Mononuclear cell (primary cell): Measurements from ENCODE around the gene C1QTNF7. TPM values are rescaled to one million over a fixed set of nuclear protein-coding genes. Genes with fewer than 3 reads are reported as not detected.

ENCODE experiments used
- H3K27me3 ChIP-seq: 2 replicates; pipeline ENCODE4 v1.6.0; 2011; ENCODE audit warnings: low read length, control low read depth; ENCODE audit not compliant: insufficient read depth
- H3K4me1 ChIP-seq: 2 replicates; pipeline ENCODE4 v1.5.1; 2011; ENCODE audit warnings: mild to moderate bottlenecking, low read length, control low read depth; ENCODE audit not compliant: insufficient read depth
- H3K4me3 ChIP-seq: 2 replicates; pipeline ENCODE4 v1.5.1; 2011; ENCODE audit warnings: mild to moderate bottlenecking, low read length, moderate library complexity
- H3K9me3 ChIP-seq: 2 replicates; pipeline ENCODE4 v1.5.1; 2011; ENCODE audit warnings: low read depth, mild to moderate bottlenecking, control low read depth, low read length
- total RNA-seq: library from RNA; depleted of rRNA; stranded (reverse); fragments of >200 nt; gene quantifications from one replicate; pipeline ENCODE4 v1.2.3, GENCODE V29; 2012

The C1QTNF7 gene
- total RNA-seq, 1 donor, result 0.10 TPM

DNA sequence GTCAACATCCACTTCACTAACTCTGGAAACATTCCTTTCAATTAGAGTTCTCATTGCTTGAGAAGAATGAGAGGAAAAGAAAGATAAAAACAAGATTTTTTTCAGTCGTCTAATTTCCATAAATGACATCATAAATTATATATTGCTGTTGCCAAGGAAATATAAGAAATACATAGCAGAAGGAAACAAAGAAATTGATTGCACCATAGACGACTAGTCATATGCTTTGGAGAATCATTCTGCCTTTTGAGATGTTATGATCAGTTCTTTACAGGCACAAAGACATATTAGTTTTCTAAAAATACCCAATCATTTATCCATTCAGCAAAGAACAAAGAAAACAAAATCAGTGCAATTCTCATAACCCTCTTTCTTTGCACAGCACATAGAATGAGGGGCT lies 672 bp upstream of the C1QTNF7 start:
- no peaks in the 10 kb centered on the region for H3K27me3 ChIP-seq
- H3K4me3 ChIP-seq, result no peak overlapping the region
- peaks cover 5% of the 10 kb centered on the region for H3K4me1 ChIP-seq
- no peaks in the 10 kb centered on the region for H3K9me3 ChIP-seq

DNA sequence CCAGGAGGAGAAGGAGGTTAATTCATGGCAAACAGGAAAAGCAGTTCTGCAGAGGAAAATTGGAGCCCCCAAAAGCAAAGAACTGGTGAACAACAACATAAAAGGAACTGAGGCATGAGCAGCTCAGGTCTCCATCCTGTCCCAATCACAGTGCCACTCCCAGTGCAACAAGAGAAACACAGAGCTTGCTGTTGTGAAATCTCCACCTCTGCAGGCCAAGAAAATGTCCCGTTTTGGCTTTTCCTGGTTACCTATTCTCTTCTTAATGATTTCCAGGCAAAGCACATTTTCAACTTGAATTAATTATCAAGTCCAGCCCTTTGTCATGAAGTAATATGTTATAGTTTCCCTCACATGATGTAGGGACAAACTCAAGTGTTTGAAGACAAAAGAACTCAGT lies 778 bp downstream of the C1QTNF7 start:
- Histone ChIP-seq H3K4me3 (no peak overlapping the region), H3K27me3 (no peaks in the 10 kb centered on the region), H3K9me3 (no peaks in the 10 kb centered on the region), H3K4me1 (peaks cover 5% of the 10 kb centered on the region)

DNA sequence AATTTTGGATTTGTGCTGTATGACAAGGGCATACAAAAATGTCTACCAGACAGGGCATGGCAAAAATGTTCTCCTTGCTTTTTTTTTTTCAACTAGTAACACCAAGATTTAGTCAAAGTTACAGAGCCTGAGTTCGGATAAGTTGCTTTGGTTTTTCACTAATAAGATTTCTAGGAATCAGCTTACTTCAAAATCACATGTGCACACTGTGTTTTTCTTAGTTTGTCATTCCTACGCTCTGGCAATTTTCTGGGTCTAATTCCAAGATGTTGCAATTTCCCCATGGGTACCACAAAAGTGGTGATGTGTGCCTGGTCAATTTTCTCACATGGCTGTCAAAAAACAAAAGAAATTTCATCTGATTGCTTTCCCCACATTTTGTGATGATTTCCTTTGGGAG lies 6.3 kb downstream of the C1QTNF7 start:
- Histone ChIP-seq H3K4me1 (no peaks in the 10 kb centered on the region), H3K4me3 (no peak overlapping the region), H3K27me3 (no peaks in the 10 kb centered on the region), H3K9me3 (no peaks in the 10 kb centered on the region)

DNA sequence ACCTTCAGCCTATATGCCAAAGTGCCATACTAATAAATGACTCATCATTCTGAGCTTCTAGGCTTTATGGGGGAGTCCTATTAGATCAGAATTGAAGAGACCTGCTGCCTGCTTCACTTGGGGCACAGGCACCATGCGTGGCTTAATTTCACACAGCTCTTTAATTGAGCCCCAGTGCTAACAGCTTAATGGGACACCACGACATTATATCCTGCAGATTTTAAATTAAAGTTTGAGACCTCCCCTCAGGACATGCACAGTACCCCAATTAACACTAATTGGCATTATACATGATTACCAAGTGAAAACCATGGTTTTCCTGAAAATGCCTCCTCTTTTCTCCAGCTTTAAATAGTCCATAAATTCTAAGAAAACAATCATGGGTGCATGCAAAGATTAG lies 6.8 kb downstream of the C1QTNF7 start:
- Histone ChIP-seq H3K4me3 (no peak overlapping the region), H3K9me3 (no peaks in the 10 kb centered on the region), H3K4me1 (no peaks in the 10 kb centered on the region), H3K27me3 (no peaks in the 10 kb centered on the region)

DNA sequence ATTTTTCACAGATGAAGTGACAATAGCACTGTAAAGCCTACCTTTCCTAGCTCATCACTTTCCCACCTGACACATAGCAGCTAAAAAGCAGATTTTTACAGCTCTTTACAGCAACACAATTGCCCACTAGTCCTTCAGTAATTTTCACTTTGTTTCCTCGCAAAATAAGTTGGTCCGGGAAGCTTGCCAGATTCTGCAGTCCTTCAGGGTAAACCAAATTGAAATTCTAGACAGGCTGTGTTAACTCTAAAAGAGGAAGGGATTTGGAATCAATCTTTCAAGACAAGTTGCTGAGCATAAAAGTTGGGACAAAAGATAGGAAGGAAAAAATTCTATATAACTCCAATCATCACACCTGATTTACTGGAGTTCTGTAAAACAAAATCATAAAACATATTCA lies 8.7 kb downstream of the C1QTNF7 start:
- no peak overlapping the region for H3K4me3 ChIP-seq
- no peaks in the 10 kb centered on the region for H3K9me3 ChIP-seq
- no peaks in the 10 kb centered on the region for H3K27me3 ChIP-seq
- no peaks in the 10 kb centered on the region for H3K4me1 ChIP-seq

DNA sequence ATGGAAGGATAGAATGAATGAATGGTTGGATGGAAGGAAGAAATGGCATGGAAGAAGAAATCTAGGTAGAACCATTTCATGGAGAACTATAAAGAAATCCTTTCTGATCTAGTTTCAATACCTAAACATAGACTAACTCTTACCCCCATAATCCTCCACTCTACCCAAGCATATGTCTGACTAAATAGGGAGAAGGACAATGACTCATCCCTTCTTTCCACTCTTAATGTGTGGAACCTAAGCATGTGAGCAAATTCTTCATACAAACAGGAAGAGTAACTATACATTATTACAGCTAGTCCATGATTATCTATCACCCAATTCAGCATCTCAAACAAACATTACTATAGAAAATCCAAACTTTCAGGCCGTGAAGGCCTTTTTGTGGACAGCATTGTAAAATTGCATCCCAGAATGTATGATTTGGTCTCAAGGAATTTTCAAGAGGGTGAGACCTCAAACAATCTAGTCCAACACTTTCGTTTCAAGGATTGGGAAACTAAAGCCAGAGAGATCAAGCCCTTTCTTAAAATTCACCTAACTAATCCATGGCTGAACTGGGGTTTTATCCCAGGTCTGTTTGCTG lies 11.2 kb downstream of the C1QTNF7 start:
- no peak overlapping the region for H3K4me3 ChIP-seq
- no peaks in the 10 kb centered on the region for H3K9me3 ChIP-seq
- H3K4me1 ChIP-seq, result no peaks in the 10 kb centered on the region
- H3K27me3 ChIP-seq, result no peaks in the 10 kb centered on the region

DNA sequence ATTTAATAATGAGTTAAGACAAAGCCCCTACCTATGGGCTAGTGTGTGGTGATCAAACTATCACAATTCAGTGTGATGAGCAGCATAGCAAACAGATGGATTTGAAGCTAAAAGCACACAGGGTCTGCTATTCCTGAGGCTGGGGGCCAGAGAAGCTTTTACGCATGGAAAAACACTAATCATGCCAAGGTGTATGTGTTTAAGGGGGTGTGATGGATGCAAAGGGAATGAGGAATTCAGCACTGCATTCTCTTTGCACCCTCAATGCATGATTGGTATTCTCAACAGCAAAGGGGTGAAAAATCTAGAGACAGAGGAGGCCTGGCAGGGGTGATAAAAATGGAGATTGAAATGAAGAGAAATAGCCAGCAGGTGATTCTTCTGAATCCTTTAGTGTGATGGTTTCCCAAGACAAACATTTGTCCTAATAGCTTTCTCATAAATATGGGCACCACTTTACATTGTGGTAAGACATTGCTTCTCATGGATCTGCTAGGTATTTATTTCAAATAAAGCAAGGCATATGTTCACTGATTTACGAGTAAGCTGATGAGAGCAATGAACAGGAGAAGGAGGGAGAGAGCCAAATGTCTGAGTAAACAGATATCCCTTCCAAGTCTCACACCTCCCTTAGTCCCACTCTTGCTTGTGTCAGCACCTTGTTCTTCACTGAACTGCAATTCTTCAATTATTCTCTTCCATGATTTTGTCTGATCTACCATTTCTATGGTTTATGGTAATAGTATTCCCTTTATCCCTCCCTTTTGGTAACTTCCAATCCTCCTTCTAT lies 15.7 kb downstream of the C1QTNF7 start:
- no peak overlapping the region for H3K4me3 ChIP-seq
- no peaks in the 10 kb centered on the region for H3K27me3 ChIP-seq
- no peaks in the 10 kb centered on the region for H3K4me1 ChIP-seq
- no peaks in the 10 kb centered on the region for H3K9me3 ChIP-seq

DNA sequence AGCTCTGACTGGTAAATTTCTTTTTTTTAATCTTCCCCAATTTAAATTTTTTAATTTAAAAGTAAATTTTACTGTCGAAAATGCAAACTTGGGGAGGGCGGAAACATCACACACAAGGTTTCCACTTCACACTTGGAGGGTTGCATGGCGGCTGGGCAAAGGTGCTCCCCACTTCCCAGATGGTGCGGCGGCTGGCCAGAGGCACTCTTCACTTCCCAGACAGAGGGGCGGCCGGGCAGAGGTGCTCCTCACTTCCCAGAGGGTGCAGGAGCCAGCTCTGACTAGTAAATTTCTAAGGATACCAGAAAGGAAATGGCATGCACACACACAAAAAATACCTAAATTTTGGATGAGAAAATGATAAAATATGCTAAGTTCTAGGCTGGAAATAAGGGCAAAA lies 16.4 kb downstream of the C1QTNF7 start:
- Histone ChIP-seq H3K4me3 (no peak overlapping the region), H3K27me3 (no peaks in the 10 kb centered on the region), H3K4me1 (no peaks in the 10 kb centered on the region), H3K9me3 (no peaks in the 10 kb centered on the region)

DNA sequence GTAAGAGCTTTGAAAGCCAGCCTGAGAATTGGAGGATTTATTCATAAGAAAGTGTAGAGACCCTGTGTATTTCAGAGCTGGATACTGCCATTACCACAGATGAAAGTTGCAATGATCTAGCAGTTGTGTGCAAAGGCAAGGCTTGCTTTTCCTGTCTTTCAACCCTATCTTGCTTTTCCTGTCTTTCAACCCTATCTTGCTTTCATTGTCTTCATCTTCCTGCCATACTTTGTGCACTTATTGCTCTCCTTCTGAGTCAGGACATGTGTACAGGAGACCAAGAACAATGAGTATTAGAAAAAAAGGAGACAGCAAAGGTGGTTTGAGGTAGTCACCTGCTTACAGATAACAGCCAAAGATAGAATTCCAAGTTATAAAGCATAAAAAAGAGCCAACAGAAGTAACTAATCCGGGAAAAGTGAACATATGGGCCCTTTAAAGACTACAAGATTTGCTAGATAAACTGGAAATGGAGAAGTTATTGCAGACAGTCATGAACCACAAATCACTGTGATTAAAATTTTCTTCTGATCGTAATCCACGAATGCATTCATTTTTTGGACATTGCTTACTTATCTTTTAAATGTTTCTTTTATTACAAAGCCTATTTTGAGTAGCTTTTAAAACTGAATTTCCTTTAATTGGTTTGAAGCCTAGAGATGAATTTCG lies 17.2 kb downstream of the C1QTNF7 start:
- no peaks in the 10 kb centered on the region for H3K27me3 ChIP-seq
- no peak overlapping the region for H3K4me3 ChIP-seq
- no peaks in the 10 kb centered on the region for H3K9me3 ChIP-seq
- no peaks in the 10 kb centered on the region for H3K4me1 ChIP-seq

DNA sequence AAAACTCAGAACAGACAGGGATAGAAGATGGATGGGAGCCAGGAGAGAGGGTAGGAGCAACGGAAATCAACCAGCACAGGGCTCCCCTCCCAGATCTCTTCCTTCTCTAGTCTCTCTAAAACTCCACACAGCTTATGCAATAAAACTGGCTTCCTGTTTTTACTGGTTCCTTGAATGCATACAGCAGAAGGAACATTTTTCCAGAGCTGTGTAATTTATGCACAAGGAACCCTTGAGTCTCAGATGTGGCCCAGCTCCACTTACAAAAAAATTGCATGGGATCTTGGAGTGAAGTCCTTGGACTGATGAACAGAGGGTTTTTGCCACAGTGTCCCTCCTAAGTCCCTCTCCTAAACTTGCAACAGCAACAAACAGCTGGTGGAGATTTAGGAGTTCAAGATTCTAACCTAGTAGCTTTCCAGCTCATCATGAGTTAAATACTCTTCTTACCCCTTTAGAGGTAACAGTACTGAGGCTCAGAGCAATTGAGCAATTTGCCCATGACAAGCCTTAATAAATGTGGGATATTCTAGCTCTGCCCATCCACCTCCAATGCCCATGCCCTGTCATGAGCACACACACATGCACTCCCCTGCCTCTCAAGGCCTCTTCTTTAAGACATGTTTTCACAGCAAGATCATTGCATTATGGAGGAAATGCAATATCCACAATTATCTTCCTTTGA lies 23.5 kb downstream of the C1QTNF7 start:
- Histone ChIP-seq H3K4me3 (no peak overlapping the region), H3K9me3 (no peaks in the 10 kb centered on the region), H3K4me1 (peaks cover 39% of the 10 kb centered on the region), H3K27me3 (no peaks in the 10 kb centered on the region)

DNA sequence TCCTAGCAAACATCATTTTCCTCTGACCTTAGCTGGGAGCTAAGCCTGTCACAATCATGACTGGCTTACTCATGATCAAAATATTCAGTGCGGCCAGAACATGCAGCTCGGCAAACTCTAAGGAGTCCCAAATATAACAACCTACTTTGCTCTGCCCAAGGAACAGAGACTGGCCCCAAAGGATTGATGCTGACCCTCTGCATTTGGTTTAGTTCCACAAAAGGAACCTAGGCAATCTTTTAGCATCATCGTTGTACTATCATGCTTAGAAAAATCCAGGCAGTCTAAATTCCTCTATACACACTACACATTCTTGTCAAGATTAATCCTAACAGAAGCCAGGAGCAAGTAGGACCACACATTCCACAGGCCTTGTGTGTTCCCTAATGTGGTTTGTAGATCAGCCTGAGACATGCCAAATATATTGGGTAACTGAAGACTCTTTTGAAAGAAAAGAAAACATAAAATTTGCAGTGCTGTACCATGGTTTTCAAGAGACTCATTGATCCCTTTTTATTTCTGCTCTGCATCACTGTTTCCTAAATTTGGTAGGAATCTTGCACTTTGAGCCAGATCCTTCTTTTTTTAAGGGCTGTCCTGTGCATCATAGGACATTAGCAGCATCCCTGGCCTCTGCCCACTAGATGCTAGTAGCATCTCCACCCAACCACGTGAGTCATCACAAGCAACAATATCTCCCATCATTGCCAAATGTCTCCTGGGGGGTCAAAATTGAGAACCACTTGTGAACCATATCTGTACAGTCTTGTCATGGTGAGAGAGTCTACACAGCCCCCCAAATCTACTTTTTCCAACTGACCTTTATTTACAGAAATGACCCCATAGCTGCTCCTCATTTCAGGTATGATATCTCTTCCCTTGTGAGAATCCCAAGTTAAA lies 24.3 kb downstream of the C1QTNF7 start:
- no peaks in the 10 kb centered on the region for H3K9me3 ChIP-seq
- no peak overlapping the region for H3K4me3 ChIP-seq
- peaks cover 46% of the 10 kb centered on the region for H3K4me1 ChIP-seq
- H3K27me3 ChIP-seq, result no peaks in the 10 kb centered on the region

DNA sequence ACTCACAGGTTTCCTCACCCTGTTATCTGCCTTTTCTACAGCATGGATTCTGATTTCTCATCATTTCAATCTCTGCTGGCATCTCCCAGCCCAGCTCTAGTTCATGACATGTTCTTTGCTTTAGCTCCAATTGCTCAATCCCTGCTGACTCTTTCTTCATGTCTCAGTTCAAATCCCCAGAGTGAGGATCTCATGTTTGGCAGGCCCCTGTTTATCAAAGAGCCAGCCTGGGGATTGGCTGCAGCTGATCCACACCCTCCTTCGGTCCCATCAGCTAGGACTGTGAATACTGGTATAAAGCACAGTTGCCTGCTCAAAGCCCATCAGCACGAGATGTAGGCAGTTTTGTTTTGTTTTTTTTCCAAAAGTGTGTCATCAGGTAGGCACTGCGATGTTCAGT lies 27.5 kb downstream of the C1QTNF7 start:
- H3K9me3 ChIP-seq, result no peaks in the 10 kb centered on the region

DNA sequence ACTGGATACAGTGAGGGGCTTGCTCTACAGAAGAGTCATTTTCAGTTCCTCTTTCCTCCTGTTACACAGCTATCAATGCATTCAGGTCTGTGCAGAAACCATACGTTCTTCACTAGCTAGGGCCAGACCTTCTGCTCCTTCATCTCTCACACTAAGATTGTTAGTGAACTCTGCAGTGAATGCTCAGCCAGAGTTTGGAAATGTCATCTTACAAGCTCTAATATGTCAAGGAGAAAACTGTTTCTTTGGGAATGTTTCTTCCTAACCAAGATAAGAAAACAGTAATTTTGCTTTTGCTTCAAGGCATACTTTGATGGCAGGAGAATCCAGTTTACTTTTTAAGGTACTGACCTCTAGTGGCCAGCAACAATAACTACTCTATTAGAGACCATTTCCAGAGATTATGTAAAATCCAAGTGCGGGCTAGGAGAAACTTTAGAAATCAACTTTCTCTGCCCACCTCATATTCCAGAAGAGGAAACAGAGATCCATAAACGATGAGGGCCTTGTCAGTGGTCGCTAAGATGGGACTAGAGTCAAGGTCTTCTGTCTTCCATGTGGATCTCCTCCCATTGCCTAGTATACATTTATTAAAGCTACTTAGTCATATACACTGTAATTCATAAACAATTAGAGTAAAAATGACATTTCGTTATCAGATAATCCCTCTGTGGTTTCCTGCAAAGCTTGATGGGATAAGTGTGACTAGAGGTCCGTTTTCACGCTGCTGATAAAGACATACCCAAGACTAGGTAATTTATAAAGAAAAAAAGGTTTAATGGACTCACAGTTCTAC lies 29.8 kb downstream of the C1QTNF7 start:
- H3K27me3 ChIP-seq, result no peaks in the 10 kb centered on the region
- H3K9me3 ChIP-seq, result no peaks in the 10 kb centered on the region
- no peak overlapping the region for H3K4me3 ChIP-seq
- H3K4me1 ChIP-seq, result peaks cover 27% of the 10 kb centered on the region

More for the DNA sequence above, 27.5 kb downstream of the C1QTNF7 start:
- Histone ChIP-seq H3K4me3 (no peak overlapping the region), H3K4me1 (peaks cover 51% of the 10 kb centered on the region), H3K27me3 (no peaks in the 10 kb centered on the region)

DNA sequence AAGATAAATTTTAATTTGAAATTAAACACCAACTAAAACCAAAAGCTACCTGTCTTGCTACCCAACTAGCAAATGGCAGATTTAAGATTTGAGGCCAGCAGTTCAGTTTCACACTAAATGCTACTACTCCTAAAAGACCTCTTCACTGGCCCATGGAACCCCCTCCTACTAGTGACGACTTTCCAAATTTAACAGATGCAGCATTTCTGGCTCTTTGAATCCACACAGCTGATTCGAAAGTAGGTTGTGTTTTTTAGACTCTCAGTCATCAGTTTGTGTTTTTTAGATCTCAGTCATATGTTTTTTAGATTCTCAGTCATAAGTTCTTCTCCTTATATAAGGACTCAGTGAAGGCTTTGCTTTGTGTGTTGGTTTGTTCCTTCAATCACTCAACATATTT lies 30.8 kb downstream of the C1QTNF7 start:
- H3K4me3 ChIP-seq, result no peak overlapping the region
- no peaks in the 10 kb centered on the region for H3K9me3 ChIP-seq
- no peaks in the 10 kb centered on the region for H3K27me3 ChIP-seq
- peaks cover 26% of the 10 kb centered on the region for H3K4me1 ChIP-seq
